IPS-15b (cell line): ENCODE measurements around the gene OR11G2.
"Not testable (repeated sequence)": the region's sequence is repeated elsewhere in the genome, so short reads cannot be mapped to it uniquely, and the experiment has no call there.

Experiments used
- H3K27me3 ChIP-seq: one replicate; pipeline ENCODE4 v1.6.1; 2013; ENCODE audit warnings: low read length; ENCODE audit not compliant: control insufficient read depth, insufficient read depth
- H3K36me3 ChIP-seq: one replicate; pipeline ENCODE4 v1.6.1; 2013; ENCODE audit warnings: low read length; ENCODE audit not compliant: control insufficient read depth, insufficient read depth
- H3K4me1 ChIP-seq: one replicate; pipeline ENCODE4 v1.6.1; 2013; ENCODE audit warnings: mild to moderate bottlenecking, low read length; ENCODE audit not compliant: control insufficient read depth, insufficient read depth
- H3K4me3 ChIP-seq: one replicate; pipeline ENCODE4 v1.5.1; 2013; ENCODE audit warnings: low read depth, low read length
- H3K9ac ChIP-seq: one replicate; pipeline ENCODE4 v1.6.1; 2013; ENCODE audit warnings: low read depth, mild to moderate bottlenecking, low read length
- H3K9me3 ChIP-seq: one replicate; pipeline ENCODE4 v1.6.1; 2013; ENCODE audit warnings: mild to moderate bottlenecking, low read length; ENCODE audit not compliant: control insufficient read depth, insufficient read depth

The OR11G2 gene, protein sequence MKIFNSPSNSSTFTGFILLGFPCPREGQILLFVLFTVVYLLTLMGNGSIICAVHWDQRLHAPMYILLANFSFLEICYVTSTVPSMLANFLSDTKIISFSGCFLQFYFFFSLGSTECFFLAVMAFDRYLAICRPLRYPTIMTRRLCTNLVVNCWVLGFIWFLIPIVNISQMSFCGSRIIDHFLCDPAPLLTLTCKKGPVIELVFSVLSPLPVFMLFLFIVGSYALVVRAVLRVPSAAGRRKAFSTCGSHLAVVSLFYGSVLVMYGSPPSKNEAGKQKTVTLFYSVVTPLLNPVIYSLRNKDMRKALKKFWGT

DNA sequence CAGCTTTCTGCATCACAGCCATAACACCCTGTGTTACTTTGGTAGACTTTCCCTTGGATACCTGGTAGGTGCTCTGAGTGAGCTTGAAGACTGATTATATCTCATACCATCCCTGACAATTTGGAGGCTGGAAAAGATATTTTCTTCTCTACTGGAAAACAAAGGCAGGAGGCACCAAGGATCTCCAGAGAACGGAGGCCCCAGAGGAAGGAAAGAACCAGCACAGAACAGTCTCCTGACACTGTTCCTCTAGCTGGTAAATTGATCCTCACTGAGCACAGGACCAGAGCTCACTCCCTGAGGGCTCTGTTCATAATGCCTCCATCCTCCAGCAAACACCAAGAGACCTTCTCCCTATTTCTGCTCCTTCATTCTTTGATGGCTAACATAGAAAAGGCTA, at the start of gene OR11G2:
OR11G2 (plus strand) TSS at position 301 of the 400 bp plus-strand sequence. CDS start 6,542 bp downstream, outside the sequence.
- Histone ChIP-seq H3K9ac (no peak within 1 kb of the TSS), H3K4me3 (no peak within 1 kb of the TSS), H3K36me3 (no peaks in the 10 kb centered on the region), H3K9me3 (peaks cover 18% of the 10 kb centered on the region), H3K27me3 (no peaks in the 10 kb centered on the region), H3K4me1 (no peaks in the 10 kb centered on the region)

DNA sequence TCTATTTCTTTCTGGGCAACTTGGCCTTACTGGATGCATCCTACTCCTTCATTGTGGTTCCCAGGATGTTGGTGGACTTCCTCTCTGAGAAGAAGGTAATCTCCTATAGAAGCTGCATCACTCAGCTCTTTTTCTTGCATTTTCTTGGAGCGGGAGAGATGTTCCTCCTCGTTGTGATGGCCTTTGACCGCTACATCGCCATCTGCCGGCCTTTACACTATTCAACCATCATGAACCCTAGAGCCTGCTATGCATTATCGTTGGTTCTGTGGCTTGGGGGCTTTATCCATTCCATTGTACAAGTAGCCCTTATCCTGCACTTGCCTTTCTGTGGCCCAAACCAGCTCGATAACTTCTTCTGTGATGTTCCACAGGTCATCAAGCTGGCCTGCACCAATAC, 46.8 kb upstream of the OR11G2 start:
- Histone ChIP-seq H3K4me3 (no peak overlapping the region), H3K36me3 (no peaks in the 10 kb centered on the region), H3K9me3 (peaks cover 21% of the 10 kb centered on the region), H3K4me1 (no peaks in the 10 kb centered on the region), H3K9ac (no peak overlapping the region), H3K27me3 (no peaks in the 10 kb centered on the region)

DNA sequence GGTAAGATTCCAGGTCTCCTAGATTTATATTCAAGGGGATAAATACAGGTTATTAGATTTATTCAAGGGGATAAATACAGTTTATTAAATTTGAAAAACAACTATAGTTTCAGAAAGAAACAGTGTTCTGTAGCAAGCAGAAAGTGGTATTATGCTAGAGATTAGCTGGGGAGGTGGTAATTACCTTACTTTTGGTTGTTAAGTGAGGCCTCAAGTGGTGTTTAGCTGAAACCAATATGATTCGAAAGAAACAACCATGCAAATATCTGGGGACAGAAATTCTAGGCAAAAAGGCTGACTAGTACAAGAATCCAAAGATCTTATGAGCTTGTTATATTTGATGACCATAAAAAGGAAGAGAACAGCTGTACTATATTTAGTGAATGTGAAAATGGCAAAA, 45.9 kb upstream of the OR11G2 start:
- H3K27me3 ChIP-seq = no peaks in the 10 kb centered on the region
- H3K9ac ChIP-seq = no peak overlapping the region
- H3K4me1 ChIP-seq = no peaks in the 10 kb centered on the region
- peaks cover 21% of the 10 kb centered on the region for H3K9me3 ChIP-seq
- no peak overlapping the region for H3K4me3 ChIP-seq
- H3K36me3 ChIP-seq = no peaks in the 10 kb centered on the region

DNA sequence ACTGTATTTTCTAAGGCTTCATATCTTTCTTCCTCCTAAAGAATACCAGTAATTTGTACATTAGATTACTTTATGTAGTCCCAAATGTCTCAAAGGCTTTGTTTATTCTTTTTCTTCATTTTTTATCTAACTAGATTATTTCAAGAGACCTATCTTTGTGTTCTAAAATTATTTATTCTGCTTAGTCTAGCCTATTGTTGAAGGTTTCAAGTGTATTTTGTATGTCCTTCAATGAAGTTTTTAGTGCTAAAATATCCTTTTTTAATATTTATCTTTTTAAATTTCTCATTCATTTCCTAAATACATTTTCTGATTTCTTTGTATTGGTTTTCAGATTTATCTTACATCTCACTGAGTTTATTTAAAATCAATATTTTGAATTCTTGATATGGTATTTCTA, 26.2 kb upstream of the OR11G2 start:
- Histone ChIP-seq H3K4me1 (no peaks in the 10 kb centered on the region), H3K4me3 (no peak overlapping the region), H3K9me3 (peaks cover 14% of the 10 kb centered on the region), H3K36me3 (no peaks in the 10 kb centered on the region), H3K27me3 (no peaks in the 10 kb centered on the region), H3K9ac (no peak overlapping the region)

DNA sequence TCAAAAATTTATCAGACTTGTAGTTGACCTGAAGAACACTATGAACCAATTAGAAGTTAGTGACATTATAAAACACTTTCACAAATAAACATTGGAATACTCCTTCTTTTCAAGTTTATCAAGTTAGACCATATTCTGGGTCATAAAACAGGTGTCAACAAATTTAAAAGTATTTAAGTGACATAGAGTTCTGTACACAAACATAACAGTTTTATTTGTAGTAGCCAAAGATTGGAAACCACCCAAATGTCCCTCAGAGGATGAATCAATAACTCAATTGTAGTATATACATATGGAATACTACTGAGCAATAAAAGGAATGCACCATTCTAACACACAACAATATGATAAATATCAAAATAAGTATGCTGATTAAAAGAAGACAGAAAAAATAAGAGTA, 23.6 kb upstream of the OR11G2 start:
- Histone ChIP-seq H3K9me3 (peaks cover 10% of the 10 kb centered on the region), H3K27me3 (no peaks in the 10 kb centered on the region)

DNA sequence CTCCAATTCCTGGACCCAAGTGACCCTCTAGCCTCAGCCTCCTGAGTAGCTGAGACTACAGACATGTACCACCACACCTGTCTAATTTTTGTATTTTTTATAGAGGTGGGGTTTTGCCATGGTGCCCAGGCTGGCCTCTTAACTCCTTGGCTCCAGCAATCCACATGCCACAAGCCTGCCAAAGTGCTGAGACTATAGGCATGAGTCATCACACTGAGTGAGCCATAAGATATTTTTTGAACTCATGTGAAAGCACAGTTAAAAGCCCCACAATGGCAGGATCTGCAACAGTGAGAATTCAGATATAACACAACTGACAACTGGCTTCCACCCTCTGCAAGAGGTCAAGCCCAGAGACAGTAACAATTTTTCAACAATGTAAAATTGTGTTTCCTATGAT, 20.8 kb upstream of the OR11G2 start:
- H3K4me3 ChIP-seq, H3K4me1 ChIP-seq, H3K36me3 ChIP-seq, H3K9ac ChIP-seq, H3K27me3 ChIP-seq: not testable (repeated sequence)
- H3K9me3 ChIP-seq = peaks cover 12% of the 10 kb centered on the region

More for the DNA sequence above, 23.6 kb upstream of the OR11G2 start:
- no peaks in the 10 kb centered on the region for H3K4me1 ChIP-seq
- H3K36me3 ChIP-seq = no peaks in the 10 kb centered on the region
- no peak overlapping the region for H3K4me3 ChIP-seq
- H3K9ac ChIP-seq = no peak overlapping the region

DNA sequence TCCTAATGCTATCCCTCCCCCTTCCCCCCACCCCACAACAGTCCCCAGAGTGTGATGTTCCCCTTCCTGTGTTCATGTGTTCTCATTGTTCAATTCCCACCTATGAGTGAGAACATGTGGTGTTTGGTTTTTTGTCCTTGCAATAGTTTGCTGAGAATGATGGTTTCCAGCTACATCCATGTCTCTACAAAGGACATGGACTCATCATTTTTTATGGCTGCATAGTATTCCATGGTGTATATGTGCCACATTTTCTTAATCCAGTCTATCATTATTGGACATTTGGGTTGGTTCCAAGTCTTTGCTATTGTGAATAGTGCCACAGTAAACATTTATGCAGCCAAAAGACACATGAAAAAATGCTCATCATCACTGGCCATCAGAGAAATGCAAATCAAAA, 16.5 kb upstream of the OR11G2 start:
- not testable (repeated sequence) for H3K36me3 ChIP-seq, H3K27me3 ChIP-seq, H3K4me1 ChIP-seq, H3K4me3 ChIP-seq, H3K9ac ChIP-seq
- peaks cover 10% of the 10 kb centered on the region for H3K9me3 ChIP-seq

DNA sequence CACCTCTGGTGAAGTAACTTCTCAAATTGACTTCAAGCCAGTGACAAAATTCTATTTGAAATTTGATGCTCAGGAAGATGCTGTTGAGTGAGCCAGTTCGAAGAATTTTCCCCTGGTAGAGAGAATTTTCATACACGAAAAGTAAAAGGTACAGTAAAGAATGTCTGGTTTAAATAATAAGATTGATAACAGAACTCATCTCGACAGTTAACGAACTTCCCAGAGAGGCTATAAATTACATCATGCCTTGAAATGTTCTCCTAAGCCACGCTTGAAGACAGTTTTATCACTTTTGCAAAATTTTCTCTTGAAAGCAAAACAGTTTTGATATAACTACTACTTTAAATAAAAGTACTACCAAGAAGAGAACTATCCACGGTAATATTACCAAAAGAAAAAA, 14.4 kb upstream of the OR11G2 start:
- no peaks in the 10 kb centered on the region for H3K27me3 ChIP-seq
- no peak overlapping the region for H3K9ac ChIP-seq
- H3K4me1 ChIP-seq = no peaks in the 10 kb centered on the region
- H3K36me3 ChIP-seq = no peaks in the 10 kb centered on the region
- H3K9me3 ChIP-seq = peaks cover 16% of the 10 kb centered on the region
- no peak overlapping the region for H3K4me3 ChIP-seq

DNA sequence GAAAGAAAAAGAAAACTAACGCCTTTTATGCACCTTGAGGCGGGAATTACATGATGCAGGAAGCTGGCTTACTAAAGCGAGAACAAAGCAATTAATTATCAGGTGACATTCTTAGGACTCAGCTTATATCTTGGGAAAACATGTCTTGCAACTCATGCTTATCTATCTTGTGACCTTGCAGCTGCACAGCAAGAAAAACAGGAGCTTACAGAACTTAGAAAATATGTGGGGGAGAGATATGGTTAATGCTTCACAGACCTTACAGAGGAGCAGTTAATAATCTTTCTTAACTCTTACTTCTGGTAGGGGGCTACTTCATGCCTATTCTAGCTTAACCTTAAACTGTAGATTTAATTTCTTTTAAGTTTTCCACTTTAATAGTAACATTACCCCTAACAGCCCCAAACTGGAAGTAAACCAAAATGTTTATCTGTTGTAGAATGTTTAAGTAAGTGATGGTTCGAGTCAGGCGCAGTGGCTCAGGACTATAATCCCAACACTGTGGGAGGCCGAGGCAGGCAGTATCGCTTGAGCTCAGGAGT, 13.2 kb upstream of the OR11G2 start:
- Histone ChIP-seq H3K4me3 (no peak overlapping the region), H3K36me3 (no peaks in the 10 kb centered on the region), H3K9me3 (peaks cover 16% of the 10 kb centered on the region), H3K27me3 (no peaks in the 10 kb centered on the region), H3K9ac (no peak overlapping the region), H3K4me1 (no peaks in the 10 kb centered on the region)

DNA sequence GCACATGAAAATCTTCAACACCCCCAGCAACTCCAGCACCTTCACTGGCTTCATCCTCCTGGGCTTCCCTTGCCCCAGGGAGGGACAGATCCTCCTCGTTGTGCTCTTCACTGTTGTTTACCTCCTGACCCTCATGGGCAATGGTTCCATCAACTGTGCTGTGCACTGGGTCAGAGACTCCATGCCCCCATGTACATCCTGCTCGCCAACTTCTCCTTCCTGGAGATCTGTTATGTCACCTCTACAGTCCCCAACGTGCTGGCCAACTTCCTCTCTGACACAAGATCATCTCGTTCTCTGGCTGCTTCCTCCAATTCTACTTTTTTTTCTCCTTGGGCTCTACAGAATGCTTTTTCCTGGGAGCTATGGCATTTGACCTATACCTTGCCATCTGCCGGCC, 11.5 kb upstream of the OR11G2 start:
- no peaks in the 10 kb centered on the region for H3K27me3 ChIP-seq
- no peak overlapping the region for H3K4me3 ChIP-seq
- no peaks in the 10 kb centered on the region for H3K4me1 ChIP-seq
- H3K36me3 ChIP-seq = no peaks in the 10 kb centered on the region
- H3K9me3 ChIP-seq = peaks cover 16% of the 10 kb centered on the region
- H3K9ac ChIP-seq = no peak overlapping the region

DNA sequence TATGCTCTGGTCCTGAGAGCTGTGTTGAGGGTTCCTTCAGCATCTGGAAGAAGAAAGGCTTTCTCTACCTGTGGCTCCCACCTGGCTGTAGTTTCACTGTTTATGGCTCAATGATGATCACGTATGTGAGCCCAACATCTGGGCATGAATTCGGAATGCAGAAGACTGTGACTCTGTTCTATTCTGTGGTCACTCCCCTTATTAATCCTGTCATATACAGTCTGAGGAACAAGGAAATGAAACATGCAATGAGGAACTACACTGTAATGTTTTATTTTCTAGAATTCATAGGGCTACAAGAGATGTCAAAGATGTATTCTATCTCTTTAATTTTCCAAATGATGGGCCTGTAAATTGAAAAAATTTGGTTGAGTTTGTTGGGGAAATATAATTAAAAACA, 10.8 kb upstream of the OR11G2 start:
- H3K36me3 ChIP-seq = no peaks in the 10 kb centered on the region
- no peaks in the 10 kb centered on the region for H3K27me3 ChIP-seq
- no peaks in the 10 kb centered on the region for H3K4me1 ChIP-seq
- no peak overlapping the region for H3K9ac ChIP-seq
- H3K9me3 ChIP-seq = peaks cover 13% of the 10 kb centered on the region
- no peak overlapping the region for H3K4me3 ChIP-seq

DNA sequence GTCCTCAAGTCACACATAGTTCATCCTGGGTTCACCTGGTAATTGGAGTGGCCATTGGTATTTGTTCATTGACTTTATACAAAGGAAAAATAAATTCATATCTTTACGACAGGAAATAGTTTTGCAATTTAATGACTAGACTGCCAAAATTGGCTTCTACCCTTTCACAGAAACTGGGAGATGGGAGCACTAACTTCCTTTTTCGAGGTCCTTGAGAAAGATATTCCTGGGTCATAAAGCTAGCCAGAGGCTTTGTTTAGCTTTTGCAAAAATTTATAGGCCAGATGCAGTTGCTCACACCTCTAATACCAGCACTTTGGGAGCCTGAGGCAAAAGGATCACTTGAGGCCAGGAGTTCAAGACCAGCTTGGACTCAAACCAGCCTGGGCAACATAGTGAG, 10.2 kb upstream of the OR11G2 start:
- no peak overlapping the region for H3K9ac ChIP-seq
- peaks cover 11% of the 10 kb centered on the region for H3K9me3 ChIP-seq
- no peaks in the 10 kb centered on the region for H3K27me3 ChIP-seq
- no peaks in the 10 kb centered on the region for H3K36me3 ChIP-seq
- H3K4me1 ChIP-seq = no peaks in the 10 kb centered on the region
- no peak overlapping the region for H3K4me3 ChIP-seq
